NCI-H510A (cell line): ENCODE measurements around the gene DNAJB8.

Experiments
- DNase-seq: peaks from one replicate; lab custom pipeline; 2025; lab: John Stamatoyannopoulos, UW

Gene DNAJB8

DNA sequence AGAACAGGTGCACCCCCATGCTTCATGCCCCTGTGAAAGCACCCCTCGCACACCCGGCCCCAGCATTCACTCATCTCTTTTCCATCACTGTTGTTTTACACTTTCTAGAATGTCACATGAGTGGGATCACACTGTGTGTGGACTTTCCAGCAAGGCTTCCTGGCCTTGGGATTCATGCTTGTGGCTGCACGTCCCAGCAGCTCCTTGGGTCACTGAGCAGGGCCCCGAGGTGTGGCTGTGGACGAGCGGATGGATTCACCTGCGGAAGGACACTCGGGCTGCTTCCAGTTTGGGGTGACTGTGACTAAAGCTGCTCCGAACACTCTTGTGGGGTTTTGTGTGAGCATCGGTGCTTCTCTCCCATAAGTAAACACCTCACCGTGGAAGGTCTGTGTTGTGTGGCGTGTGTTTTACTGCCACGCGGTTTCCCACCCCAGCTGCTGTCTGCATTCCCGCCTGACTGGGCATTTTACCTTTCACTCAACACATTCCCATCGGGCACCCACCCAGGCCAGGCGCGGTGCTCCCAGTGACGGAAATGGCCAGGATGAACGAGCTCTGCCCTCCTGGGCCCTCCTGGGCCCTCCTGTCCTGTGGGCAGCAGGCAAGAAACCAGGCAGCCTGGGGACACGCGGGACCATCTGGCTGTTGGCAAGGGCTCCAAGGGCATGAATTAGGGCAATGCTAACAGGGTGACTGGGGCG is 41.4 kb downstream of the DNAJB8 start:
- DNase-seq = no peak

DNA sequence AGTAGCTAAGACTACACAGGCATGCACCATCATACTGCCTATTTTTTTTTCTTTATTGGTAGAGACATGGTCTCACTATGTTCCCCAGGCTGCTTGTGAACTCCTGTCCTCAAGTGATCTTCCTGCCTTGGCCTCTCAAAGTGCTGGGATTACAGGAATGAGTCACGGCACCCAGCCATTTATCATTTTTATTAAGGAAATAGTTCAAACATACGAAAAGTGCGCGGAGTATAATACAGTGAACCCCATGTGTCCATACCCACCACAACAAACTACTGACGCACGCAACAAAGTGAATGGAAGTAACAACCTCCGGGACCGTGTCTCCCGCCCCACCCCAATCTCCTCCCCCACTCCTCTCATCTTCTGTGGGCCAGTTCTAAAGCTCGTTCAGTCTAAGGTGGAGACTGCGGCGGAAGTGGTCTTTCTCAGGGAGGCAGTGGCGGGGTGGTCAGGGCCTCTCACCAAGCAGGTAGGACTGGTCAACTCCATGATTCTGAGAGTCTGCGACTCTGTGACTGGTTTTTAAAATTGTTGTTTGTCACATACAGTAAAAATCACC is 42.1 kb downstream of the DNAJB8 start:
- DNase-seq = no peak

DNA sequence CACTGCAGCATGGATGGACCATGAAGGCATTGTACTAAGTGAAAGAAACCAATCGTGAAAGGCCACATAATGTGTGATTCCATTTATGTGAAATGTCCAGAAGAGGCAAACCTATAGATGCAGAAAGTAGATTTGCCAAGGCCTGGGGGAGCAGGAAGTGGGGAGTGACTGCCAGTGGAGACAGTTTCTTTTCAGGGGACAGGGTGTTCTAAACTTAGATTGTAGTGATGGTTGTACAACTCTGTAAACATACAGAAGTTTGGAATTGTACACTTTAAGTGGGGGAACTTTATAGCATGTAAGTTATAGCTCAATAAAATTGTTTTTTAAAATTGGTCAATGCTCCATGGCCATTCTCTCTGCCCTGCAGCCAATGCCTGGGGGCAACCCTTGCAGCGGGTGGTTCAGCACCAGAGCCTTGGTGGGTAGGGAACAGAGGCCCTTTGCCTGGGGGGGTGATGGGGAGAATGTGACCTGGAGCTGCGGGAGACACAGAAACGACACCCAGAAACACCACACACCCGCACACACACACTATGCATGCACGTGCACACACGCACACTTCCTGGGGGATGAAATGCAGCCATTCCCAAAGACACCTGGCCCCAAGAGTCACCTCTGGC is 43.1 kb downstream of the DNAJB8 start:
- DNase-seq = no peak

DNA sequence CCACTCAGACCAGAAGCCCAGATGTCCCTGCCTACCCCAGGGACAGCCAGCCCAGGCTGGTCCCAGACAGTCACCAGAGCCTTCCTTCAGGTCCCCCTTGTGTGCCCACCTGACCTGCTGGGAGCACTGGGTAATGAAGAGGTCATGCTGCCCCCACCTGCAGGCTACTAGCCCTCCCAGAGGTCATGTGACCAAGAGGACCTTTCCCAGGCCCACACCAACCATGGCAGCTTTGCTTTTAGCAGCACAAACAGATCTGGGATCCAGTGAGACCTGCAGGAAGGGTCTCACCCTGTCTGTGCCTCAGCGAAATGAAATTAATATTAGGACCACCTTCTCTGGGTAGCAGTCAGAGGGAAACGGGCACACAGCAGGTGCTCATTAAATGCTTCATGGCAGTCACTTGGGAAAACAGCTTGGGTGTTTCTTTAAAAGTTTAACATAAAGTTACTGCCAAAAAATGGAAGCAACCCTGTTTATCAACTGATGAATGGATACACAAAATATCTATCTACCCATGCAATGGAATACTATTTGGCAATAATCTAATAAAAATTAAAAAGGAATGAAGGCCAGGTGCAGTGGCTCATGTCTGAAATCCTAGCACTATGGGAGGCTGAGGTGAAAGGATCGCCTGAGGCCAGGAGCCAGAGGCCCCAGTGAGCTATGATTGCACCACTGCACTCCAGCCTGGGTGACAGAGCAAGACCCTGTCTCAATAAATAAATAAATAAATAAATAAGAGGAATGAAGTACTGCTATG is 43.7 kb downstream of the DNAJB8 start:
- DNase-seq = no peak

DNA sequence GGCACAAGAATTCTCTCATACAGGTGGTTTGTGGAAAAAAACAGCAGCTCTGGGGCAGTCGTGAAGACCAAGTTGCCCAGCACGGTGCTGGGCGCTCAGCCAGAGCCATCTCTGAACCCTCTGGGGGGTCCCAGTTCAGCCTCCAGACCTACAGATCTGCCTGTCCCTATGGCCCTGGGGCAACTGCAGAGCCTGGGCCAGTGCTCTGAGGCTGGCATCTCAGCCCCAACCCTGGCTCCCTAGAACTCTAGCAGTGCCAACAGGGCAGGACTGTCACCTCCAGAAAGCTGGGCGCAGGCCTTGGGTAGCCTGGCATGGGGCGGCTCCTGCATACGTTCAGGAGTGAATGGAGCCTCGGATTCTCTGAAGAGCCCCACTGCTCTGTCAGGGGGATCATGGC is 44.7 kb downstream of the DNAJB8 start:
- DNase-seq = no peak

DNA sequence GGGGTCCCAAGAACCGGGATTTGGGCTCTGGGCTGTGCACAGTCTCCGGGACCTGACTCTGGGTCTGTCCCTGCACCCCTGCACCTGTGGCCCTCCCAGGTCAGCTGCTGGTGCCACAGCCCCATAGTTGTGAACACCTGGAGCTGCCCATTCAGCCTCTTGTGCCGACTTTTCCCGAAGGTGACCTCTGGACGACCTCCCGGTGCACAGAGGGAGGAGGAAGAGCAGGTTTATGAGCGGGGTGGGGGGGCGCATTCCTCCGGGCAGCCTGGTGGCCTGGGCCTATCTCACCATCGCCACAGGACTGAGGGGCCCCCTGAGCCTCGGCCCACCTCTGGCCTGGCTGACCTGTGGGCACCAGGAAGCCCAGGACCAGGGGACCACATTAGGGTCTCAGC is 45.3 kb downstream of the DNAJB8 start:
- DNase-seq = no peak

DNA sequence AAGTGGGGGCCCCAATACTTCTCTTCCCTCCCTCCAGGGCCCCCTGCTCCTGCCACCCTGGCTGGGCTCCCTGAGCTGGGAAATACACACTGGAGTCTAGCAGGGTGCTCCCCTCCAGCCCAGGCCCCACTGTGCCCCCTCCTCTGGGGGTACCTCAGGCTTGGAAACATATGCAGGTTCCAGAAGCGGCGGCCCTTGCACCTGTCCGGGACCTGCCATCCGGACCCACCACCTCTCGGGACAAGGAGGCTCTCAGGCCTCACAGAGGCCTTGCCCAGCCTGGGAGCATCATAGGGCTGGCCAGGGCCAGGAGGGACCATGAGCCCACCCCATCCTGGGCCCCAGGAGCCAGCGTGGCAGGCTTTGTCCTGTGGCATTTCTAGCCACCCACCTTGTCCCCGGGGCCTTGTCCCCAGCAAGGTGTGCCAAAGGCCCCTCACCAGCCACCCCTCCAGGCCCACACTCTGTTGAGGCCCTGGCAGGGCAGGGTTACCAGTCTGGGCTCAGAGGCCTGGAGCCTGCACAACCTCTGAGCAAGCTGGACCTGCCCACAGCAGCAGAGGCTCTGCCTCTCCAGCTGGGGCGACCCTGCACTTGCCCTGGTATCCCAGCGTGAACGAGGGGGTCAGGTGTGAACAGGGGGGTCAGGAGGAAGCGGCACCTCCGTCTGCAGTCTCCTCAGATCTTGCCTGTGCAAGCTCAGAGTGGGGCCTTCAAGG is 45.8 kb downstream of the DNAJB8 start:
- no peak for DNase-seq

DNA sequence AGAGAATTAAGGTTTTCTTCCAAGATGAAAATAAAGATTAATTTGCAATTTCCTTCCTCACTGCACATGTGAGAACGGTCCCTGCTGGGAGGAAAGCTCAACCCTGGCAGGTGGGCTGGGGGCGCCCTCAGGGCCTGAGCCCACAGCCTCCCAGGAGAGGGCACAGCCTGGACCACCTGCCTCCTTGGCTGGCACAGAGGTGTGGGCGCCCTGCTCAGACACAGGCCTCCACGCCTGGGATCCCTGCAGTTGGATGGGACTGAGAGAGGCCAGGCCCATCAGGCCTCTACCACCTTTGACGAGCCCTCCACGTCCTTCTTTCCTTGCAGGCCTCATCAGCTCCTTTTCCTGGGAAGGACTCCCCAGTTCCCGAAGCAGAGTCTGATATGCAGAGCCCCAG is 46.4 kb downstream of the DNAJB8 start:
- no peak for DNase-seq

DNA sequence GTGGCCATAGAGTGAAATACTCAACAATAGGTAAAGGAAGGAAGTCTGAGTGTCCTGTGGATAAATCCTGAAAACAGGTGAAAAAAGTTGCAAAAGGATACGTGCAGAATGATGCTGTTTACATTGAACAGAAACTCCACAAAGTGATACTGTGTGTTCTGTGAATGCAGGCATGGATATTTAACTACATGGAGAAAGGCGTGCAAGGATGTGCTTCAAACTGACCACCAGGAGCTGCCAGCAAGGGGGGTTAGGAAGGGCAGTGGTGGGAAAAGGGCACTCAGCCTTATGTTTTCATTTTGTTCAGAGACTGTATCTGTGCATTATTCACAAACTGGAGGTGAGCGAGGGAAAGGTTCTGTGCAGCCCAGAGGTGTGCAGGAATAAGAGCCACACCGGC is 47.4 kb downstream of the DNAJB8 start:
- no peak for DNase-seq

DNA sequence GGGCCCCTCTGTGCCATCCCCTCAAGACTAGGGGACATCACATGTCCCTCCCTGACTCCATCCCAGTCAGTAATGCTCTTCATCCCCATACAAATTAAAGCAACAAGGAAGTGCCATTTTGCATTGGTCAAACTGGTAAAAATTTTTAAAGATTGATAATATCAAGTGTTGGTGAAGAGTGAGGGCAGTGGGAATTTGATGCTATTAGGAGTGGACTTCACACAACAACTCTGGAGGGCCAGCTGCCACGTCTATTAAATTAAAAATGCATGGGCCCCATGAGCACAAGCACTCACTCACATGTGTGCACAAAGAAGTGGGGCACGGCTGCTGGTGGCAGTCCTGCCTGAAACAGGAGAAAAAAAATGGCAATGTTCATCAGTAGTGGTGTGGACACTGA is 47.8 kb downstream of the DNAJB8 start:
- no peak for DNase-seq

DNA sequence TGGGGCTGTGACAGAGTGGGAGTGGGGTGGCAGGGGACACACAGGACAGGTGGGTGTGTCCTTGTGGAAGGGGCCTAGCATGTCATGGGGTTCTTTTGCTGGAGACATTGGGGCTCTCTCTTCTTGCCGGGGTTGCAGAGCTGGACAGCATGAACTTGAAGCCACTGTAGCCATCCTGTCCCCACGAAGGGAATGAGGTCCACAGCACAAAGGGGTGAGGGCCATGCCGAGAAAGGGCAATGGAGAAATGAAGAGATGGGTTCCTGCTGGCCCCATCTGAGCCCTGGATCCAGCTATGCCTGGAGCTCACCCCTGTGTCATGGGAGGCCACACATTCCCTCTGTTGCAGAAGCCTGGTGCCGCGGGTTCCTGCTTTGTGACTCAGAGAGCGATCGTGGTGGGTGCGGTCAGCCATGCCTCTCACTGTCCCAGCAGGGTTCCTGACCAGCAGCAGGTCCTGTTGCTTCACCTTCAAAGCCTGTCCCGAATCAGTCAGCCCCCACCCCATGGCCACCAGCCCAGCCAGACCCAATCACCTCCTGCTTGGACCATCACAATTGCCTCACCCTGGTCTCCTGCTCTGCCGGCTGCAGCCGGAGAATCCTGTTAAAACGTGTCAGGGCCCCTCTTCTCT is 50.0 kb downstream of the DNAJB8 start:
- DNase-seq = no peak

DNA sequence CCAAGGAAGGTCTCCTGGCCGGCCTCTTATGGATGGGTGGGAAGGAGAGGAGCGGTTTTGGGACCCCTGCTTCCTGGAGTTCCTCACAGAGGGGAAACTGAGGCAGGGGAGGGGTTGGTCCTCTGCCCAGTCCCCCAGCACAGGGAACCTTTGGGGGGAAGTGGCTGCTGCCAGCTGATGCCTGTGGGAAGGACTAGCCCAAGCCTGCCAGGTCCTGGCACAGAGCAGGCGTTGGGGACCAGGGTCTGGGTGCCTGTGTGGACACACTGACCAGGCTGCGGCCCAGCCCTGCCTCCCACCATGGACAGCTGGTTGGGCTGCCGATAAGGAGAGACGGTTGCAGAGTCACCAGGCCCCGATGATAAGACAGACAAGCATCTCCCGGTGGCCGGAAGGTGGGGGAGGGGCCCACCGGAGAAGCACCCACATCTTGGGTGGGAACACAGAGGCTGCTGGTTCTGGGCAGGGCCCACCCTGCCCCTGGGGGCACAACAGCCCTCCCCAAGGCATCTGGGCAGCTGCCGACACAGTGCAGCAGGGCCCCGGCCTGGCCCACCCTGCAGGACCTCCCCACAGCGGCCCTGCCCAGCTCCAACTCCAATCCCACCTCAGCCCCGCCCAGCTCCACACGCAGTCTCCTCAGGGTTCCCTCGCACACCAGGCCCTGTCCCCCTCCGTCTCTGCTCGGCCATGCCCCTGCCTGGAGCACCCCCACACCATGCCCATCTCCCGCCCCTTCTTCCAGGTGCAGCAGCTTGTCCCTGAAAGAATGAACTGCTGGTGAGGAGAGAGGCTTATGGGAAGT is 50.7 kb downstream of the DNAJB8 start:
- DNase-seq = no peak

DNA sequence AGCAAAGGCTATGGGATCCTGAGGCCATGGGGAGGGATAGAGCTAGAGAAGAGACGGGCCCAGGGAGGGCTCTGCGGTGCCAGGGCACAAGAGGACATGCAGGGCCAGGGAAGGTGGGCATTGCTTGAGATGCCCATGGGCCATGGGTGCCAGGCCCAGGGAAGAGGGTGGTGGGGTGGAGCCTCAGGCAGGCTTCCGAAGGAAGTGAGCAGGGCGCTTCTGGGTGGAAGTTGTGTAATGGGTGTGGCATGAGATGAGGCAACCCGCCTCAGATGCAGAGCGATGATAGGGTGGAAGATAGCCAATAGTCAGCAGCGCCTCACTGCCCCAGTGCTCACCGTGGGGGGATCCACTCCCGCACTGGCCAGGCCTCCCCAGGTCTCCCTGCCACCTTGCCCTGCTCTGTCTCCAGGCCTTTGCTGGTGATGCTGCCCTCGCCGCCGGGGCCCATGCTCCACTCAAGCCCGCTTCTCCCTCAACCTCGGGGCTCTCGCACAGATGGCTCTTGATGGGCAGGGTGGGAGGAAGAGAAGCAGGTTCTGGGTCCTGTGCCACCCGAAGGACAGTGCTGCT is 51.4 kb downstream of the DNAJB8 start:
- no peak for DNase-seq

DNA sequence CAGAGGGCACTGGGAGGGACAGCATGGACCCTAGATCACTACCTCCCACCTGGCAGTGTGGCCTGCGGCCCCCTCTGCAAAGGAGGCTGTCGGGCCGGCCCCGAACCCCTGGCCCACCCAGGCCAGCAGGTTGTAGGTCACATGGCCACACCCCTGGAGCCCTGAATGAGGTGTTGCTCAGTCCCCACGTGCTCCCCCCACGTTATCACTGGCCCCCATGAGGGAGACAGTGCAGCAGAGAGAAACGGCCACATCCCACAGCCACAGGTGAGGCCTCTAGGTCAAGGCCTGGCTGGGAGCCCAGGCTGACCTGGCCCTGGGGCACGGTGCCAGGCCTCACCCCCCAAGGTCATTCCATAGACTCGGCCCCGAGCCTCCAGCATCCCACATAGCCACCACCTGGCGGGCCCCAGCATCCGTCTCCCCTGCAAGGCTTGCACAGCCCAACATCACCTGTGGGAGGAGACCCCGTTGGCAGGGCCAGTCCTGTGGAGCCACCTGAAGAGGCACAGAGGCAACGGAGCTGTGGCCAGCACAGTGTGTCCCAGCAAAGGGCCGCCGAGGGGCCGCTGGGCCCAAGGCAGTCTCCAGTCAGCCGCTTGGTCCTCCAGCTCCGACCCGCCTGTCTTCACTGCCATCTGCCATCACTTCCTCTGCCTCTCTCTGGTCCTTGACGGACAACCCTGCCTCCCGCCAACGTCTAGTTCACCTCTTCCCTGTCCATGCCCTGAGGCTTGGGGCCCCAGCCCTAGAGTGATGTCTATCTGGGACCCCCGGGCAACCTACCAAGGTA is 53.1 kb downstream of the DNAJB8 start:
- no peak for DNase-seq

DNA sequence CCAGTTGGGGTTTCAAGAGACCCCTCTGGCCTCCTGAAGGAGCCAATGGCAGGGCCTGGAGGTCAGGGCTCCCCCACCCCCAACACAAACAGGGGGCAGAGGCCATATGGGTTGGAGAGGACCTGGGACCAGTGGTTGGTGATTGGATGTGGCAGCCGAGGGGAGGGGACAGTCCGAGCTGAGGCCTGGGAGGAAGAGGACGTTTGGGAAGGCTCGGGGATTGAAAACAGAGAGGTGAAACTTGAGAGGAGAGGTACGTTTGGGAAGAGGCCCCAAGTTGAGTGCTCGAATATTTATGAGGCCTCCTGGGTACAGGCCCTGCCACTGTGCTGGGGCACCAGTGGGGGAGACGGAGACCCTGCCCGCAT is 53.7 kb downstream of the DNAJB8 start:
- DNase-seq = no peak
